GM12878 (cell line): ENCODE measurements around the gene KLF12. TPM values are rescaled to one million over a fixed set of nuclear protein-coding genes. Genes with fewer than 3 reads are reported as not detected.

Experiments
- ATAC-seq: fragments of 200-7000 bp; cut with Tn5 transposase; 3 replicates; pipeline ENCODE4 v1.9.1; 2020; ENCODE audit warnings: mild to moderate bottlenecking, moderate library complexity
- BruUV-seq: library from RNA; stranded (reverse); fragments of 400-500 nt; replicated peaks from 2 replicates; lab custom pipeline; 2021; lab: Mats Ljungman, UMichigan
- CTCF ChIA-PET: fragments of 300-600 bp; sonication (Branson Sonifier 250); formaldehyde crosslinking; extraction: SDS; loops from one replicate; lab custom pipeline; 2021; ENCODE audit warnings: inconsistent platforms; lab: Yijun Ruan, JAX
- POLR2A ChIA-PET: fragments of 350-600 bp; formaldehyde crosslinking; extraction: SDS; loops from one replicate; lab custom pipeline; 2021; ENCODE audit warnings: inconsistent platforms; lab: Charles Lee
- RAD21 ChIA-PET: fragments of 300-600 bp; sonication (Branson Sonifier 250); formaldehyde crosslinking; loops from one replicate; lab custom pipeline; 2023; ENCODE audit warnings: antibody characterized with exemption; ENCODE audit not compliant: unreplicated experiment; lab: Charles Lee
- SMC1A ChIA-PET: fragments of 300-600 bp; sonication (Branson Sonifier 250); formaldehyde crosslinking; loops from one replicate; lab custom pipeline; 2023; ENCODE audit not compliant: unreplicated experiment, uncharacterized antibody; lab: Charles Lee
- DNase-seq: peaks from one replicate; pipeline ENCODE4 v3.0.0-alpha.2; 2011; ENCODE audit warnings: low read depth, low spot score
- FAIRE-seq: peaks from 3 replicates; lab custom pipeline; 2011; peaks lifted over from hg19 to GRCh38; lab: Jason Lieb, UNC
- H2AFZ ChIP-seq: 2 replicates; pipeline ENCODE4 v1.6.0; 2011; ENCODE audit warnings: low read depth, low read length, control low read depth; ENCODE audit not compliant: control insufficient read depth
- H3K27ac ChIP-seq: 2 replicates; pipeline ENCODE4 v1.5.1; 2011; ENCODE audit warnings: control low read depth; ENCODE audit not compliant: control insufficient read depth, insufficient read depth
- H3K27me3 ChIP-seq, 2 experiments: replicated peaks in 1 of 2; 2 replicates each; pipeline versions ENCODE4 v1.6.0 to v1.6.1; 2011; ENCODE audit warnings: low read length in 1 of 2; ENCODE audit not compliant: control insufficient read depth in 2 of 2, insufficient read depth in 2 of 2
- H3K36me3 ChIP-seq, 2 experiments: 2 replicates each; pipeline ENCODE4 v1.5.1; 2011; ENCODE audit warnings: low read length in 1 of 2; ENCODE audit not compliant: control insufficient read depth in 2 of 2, insufficient read depth in 2 of 2
- H3K4me1 ChIP-seq: 2 replicates; pipeline ENCODE4 v1.6.1; 2011; ENCODE audit warnings: mild to moderate bottlenecking, low read length, moderate library complexity, mixed read lengths; ENCODE audit not compliant: control insufficient read depth, insufficient read depth
- H3K4me2 ChIP-seq: 2 replicates; pipeline ENCODE4 v1.6.0; 2011; ENCODE audit warnings: control low read depth; ENCODE audit not compliant: control insufficient read depth, insufficient read depth
- H3K4me3 ChIP-seq: fragments of 200-600 bp; sonication (generic); 2 replicates; pipeline ENCODE4 v1.5.1; 2016
- H3K79me2 ChIP-seq: 2 replicates; pipeline ENCODE4 v1.6.0; 2011; ENCODE audit warnings: low read length; ENCODE audit not compliant: control insufficient read depth, insufficient read depth
- H3K9ac ChIP-seq: 2 replicates; pipeline ENCODE4 v1.8.0; 2011; ENCODE audit warnings: low read length, control low read depth, mixed read lengths; ENCODE audit not compliant: control insufficient read depth, insufficient read depth
- H3K9me3 ChIP-seq: replicated peaks from 3 replicates; pipeline ENCODE4 v1.5.1; 2011; ENCODE audit warnings: mild to moderate bottlenecking, low read length; ENCODE audit not compliant: control insufficient read depth, insufficient read depth
- H4K20me1 ChIP-seq: 2 replicates; pipeline ENCODE4 v1.6.0; 2011; ENCODE audit not compliant: control insufficient read depth, insufficient read depth
- FOXK2 ChIP-seq: fragments of 450-650 bp; IDR thresholded peaks from 2 replicates; pipeline ENCODE4 v1.6.1; 2017; ENCODE audit warnings: mild to moderate bottlenecking, moderate library complexity
- KDM1A ChIP-seq: fragments of 200-600 bp; sonication (generic); IDR thresholded peaks from 2 replicates; pipeline ENCODE4 v1.6.1; 2016; ENCODE audit warnings: borderline replicate concordance
- PAX5 ChIP-seq: IDR thresholded peaks from 2 replicates; pipeline ENCODE4 v1.6.1; 2011; ENCODE audit warnings: low read depth, low read length, borderline replicate concordance
- SRF ChIP-seq, 2 experiments: IDR thresholded peaks; 2 replicates each; pipeline ENCODE4 v1.6.1; 2011; ENCODE audit warnings: low read depth in 2 of 2, low read length in 2 of 2, mild to moderate bottlenecking in 1 of 2, moderate library complexity in 1 of 2
- SUPT20H ChIP-seq: IDR thresholded peaks from 2 replicates; pipeline ENCODE4 v1.6.1; 2011; ENCODE audit warnings: low read depth, mild to moderate bottlenecking, low read length, moderate library complexity, borderline replicate concordance; ENCODE audit not compliant: control insufficient read depth
- SUZ12 ChIP-seq: fragments of 200-600 bp; sonication (generic); IDR thresholded peaks from one replicate; pipeline ENCODE4 v1.6.1; 2018; ENCODE audit warnings: antibody characterized with exemption, mild to moderate bottlenecking; ENCODE audit not compliant: unreplicated experiment
- TBL1XR1 ChIP-seq: IDR thresholded peaks from 2 replicates; pipeline ENCODE4 v1.6.1; 2012; ENCODE audit warnings: low read depth, low read length, improper control_type of control experiment
- YY1 ChIP-seq: IDR thresholded peaks from 2 replicates; pipeline ENCODE4 v1.6.1; 2011; ENCODE audit warnings: low read depth, mild to moderate bottlenecking, low read length
- ZBED1 ChIP-seq: IDR thresholded peaks from 2 replicates; pipeline ENCODE4 v1.6.1; 2016; ENCODE audit warnings: borderline replicate concordance
- ZNF217 ChIP-seq: fragments of 450-650 bp; IDR thresholded peaks from 2 replicates; pipeline ENCODE4 v1.6.1; 2017; ENCODE audit warnings: antibody characterized with exemption, mild to moderate bottlenecking
- ZNF24 ChIP-seq: fragments of 450-650 bp; IDR thresholded peaks from 2 replicates; pipeline ENCODE4 v1.6.1; 2017; ENCODE audit warnings: antibody characterized with exemption, mild to moderate bottlenecking
- WGBS: methylation state at CpG from one replicate; pipeline ENCODE4 v1.1.6; 2016; ENCODE audit warnings: low lambda C conversion rate; ENCODE audit not compliant: insufficient replicate concordance, insufficient coverage; ENCODE audit errors: missing lambda C conversion rate; 5-methylcytosine and 5-hydroxymethylcytosine counted together
- in situ Hi-C: fragments of 300-500 bp; cut with MboI; formaldehyde crosslinking; loops from 9 replicates; pipeline ENCODE4 v1.14.3; 2018; ENCODE audit warnings: mixed read lengths
- intact Hi-C: fragments of 100-400 bp; cut with micrococcal nuclease; formaldehyde crosslinking; loops from one replicate; pipeline ENCODE4 v1.14.2; 2022; ENCODE audit not compliant: unreplicated experiment
- polyA plus RNA-seq, 11 experiments: library from polyadenylated mRNA; depleted of rRNA in 4 of 11; unstranded in 6 of 11; stranded (reverse) in 5 of 11; fragments of >200 nt; fragmentation: Nextera tagmentation in 4 of 11; fragmentation: Illumina TruSeq in 1 of 11; extraction: Ambion mirVana in 4 of 11; extraction: Trizol in 1 of 11; gene quantifications; 1 replicate in 1 of 11; 2 replicates in 10 of 11; pipeline versions ENCODE4 v1.2.1 to v1.2.3, GENCODE V29; 2011 to 2016; ENCODE audit warnings: inconsistent platforms in 2 of 11, missing spikeins in 2 of 11, low read depth in 1 of 11
- total RNA-seq, 4 experiments: library from RNA; depleted of rRNA in 3 of 4; stranded (reverse); fragments of >200 nt in 3 of 4; fragmentation: Illumina TruSeq in 1 of 4; extraction: Trizol in 1 of 4; gene quantifications; 2 replicates each; pipeline versions ENCODE4 v1.2.1 to v1.2.3, GENCODE V29; 2013 to 2021
- TF ChIP-seq, protein P1 (sequence below): fragments of 450-650 bp; IDR thresholded peaks from 2 replicates; pipeline ENCODE4 v1.6.1; 2018; ENCODE audit warnings: mild to moderate bottlenecking, low read depth, moderate library complexity; ENCODE audit not compliant: partially characterized antibody
- TF ChIP-seq, protein P2 (sequence below): fragments of 450-650 bp; IDR thresholded peaks from 2 replicates; pipeline ENCODE4 v1.6.1; 2017; ENCODE audit warnings: borderline replicate concordance

KLF12 gene
- total and polyA plus RNA-seq, 10 of the 15 experiments (the other 5 are each of a cell fraction or from before 2014, with no cell fraction given): 0.11 to 11.4 (median 0.98) TPM

DNA sequence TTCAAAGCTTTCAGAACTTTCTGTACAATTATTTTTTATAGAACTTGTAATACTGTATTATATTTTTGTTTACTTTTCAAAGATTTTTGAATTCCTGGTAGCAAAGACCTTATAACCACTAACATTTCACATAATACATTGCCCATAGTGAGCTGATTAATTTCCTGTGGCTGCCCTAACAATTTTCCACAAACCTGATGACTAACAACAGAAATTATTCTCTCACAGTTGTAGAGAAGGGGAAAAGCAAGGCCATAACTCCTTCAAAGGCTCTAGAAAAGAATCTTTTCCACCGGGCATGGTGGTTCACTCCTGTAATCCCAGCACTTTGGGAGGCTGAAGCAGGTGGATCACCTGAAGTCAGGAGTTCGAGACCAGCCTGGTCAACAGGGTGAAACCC is 19.1 kb downstream of the KLF12 start:
- no peak overlapping the region for H3K4me2 ChIP-seq
- H3K4me3 ChIP-seq: no peak overlapping the region
- ChIA-PET CTCF (interaction anchor here (0.8 to 1.2 kb wide), 2 partner anchors 26 to 279 kb away, joined by 3 read pairs; no protein-coding TSS in a partner anchor), SMC1A (no interaction called here), RAD21 (interaction anchor here (0.9 kb wide), 1 partner anchor 9 kb away, joined by 3 read pairs; no protein-coding TSS in a partner anchor), POLR2A (no interaction called here)
- H3K9me3 ChIP-seq: peaks cover 14% of the 10 kb centered on the region
- in situ Hi-C loops (no loop called here), intact Hi-C loops (no loop called here)
- H3K27me3 ChIP-seq: no peaks in the 10 kb centered on the region
- H3K79me2 ChIP-seq: no peaks in the 10 kb centered on the region; the same call in 1 of the 2 replicates
- no peak overlapping the region for H2AFZ ChIP-seq
- WGBS: 50% methylated on average over 2 of the region's 2 CpGs
- no TSS peak for BruUV-seq
- H3K9ac ChIP-seq: no peak overlapping the region
- H3K4me1 ChIP-seq: no peaks in the 10 kb centered on the region
- H3K36me3 ChIP-seq: no peaks in the 10 kb centered on the region
- no peak for TF ChIP-seq KDM1A
- no peak for TF ChIP-seq ZNF24
- no peak for TF ChIP-seq SRF (IDR thresholded peaks at IDR 0.05; ENCODE audit: low read depth in 2 of 2, low read length in 2 of 2)
- TF ChIP-seq SUPT20H: no peak
- no peak for TF ChIP-seq SUZ12
- TF ChIP-seq YY1: no peak
- no peak for TF ChIP-seq ZBED1
- TF ChIP-seq ZNF217: no peak
- no peak for DNase-seq
- FAIRE-seq: no peak
- H3K27ac ChIP-seq: no peak overlapping the region
- H4K20me1 ChIP-seq: no peaks in the 10 kb centered on the region
- ATAC-seq: no peak

DNA sequence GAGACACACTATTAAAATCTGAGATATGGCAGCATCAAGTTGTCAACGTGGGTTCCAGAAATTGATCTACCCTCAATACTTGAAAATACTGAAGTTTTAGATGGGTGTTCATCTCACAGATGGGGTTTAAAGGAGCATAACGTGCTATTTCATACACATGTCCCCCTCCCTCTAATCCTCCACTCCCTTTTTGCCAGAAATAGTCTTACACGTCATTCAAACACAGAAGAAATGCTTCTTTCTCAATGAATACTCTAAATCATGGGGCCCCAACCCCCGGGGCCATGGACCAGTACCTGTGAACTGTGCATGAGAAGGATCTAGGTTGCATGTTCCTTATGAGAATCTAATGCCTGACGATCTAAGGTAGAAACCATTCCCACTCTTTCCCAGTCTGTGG is 19.6 kb downstream of the KLF12 start:
- WGBS: 83% methylated on average over 5 of the region's 5 CpGs
- Histone ChIP-seq H3K27me3 (no peaks in the 10 kb centered on the region), H2AFZ (no peak overlapping the region), H3K9me3 (peaks cover 14% of the 10 kb centered on the region), H3K79me2 (no peaks in the 10 kb centered on the region; the same call in 1 of the 2 replicates), H3K27ac (no peak overlapping the region), H3K4me2 (no peak overlapping the region), H3K4me1 (no peaks in the 10 kb centered on the region), H4K20me1 (no peaks in the 10 kb centered on the region), H3K4me3 (no peak overlapping the region), H3K36me3 (no peaks in the 10 kb centered on the region), H3K9ac (no peak overlapping the region)
- ChIA-PET POLR2A (no interaction called here), CTCF (interaction anchor here (1.2 kb wide), 1 partner anchor 26 kb away, joined by 3 read pairs; no protein-coding TSS in a partner anchor), SMC1A (interaction anchor here (1.7 kb wide), 1 partner anchor 27 kb away, joined by 3 read pairs; no protein-coding TSS in a partner anchor), RAD21 (no interaction called here)
- BruUV-seq: no TSS peak
- no peak for ATAC-seq
- intact Hi-C loops: no loop called here
- no peak for FAIRE-seq
- DNase-seq: no peak
- in situ Hi-C loops: no loop called here
- TF ChIP-seq, protein P1, sequence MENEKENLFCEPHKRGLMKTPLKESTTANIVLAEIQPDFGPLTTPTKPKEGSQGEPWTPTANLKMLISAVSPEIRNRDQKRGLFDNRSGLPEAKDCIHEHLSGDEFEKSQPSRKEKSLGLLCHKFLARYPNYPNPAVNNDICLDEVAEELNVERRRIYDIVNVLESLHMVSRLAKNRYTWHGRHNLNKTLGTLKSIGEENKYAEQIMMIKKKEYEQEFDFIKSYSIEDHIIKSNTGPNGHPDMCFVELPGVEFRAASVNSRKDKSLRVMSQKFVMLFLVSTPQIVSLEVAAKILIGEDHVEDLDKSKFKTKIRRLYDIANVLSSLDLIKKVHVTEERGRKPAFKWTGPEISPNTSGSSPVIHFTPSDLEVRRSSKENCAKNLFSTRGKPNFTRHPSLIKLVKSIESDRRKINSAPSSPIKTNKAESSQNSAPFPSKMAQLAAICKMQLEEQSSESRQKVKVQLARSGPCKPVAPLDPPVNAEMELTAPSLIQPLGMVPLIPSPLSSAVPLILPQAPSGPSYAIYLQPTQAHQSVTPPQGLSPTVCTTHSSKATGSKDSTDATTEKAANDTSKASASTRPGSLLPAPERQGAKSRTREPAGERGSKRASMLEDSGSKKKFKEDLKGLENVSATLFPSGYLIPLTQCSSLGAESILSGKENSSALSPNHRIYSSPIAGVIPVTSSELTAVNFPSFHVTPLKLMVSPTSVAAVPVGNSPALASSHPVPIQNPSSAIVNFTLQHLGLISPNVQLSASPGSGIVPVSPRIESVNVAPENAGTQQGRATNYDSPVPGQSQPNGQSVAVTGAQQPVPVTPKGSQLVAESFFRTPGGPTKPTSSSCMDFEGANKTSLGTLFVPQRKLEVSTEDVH: no peak
- TF ChIP-seq PAX5 (no peak), FOXK2 (no peak), TBL1XR1 (no peak)
- TF ChIP-seq, protein P2, sequence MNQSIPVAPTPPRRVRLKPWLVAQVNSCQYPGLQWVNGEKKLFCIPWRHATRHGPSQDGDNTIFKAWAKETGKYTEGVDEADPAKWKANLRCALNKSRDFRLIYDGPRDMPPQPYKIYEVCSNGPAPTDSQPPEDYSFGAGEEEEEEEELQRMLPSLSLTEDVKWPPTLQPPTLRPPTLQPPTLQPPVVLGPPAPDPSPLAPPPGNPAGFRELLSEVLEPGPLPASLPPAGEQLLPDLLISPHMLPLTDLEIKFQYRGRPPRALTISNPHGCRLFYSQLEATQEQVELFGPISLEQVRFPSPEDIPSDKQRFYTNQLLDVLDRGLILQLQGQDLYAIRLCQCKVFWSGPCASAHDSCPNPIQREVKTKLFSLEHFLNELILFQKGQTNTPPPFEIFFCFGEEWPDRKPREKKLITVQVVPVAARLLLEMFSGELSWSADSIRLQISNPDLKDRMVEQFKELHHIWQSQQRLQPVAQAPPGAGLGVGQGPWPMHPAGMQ: no peak
